H1 (cell line): ENCODE measurements around the gene VSIG10L2. TPM values are rescaled to one million over a fixed set of nuclear protein-coding genes. Genes with fewer than 3 reads are reported as not detected.

Experiments
- CTCF ChIA-PET: fragments of 300-600 bp; sonication (Branson Sonifier 250); formaldehyde crosslinking; loops from one replicate; lab custom pipeline; 2021; ENCODE audit not compliant: partially characterized antibody; lab: Charles Lee
- POLR2A ChIA-PET: fragments of 300-600 bp; sonication (Branson Sonifier 250); formaldehyde crosslinking; loops from one replicate; lab custom pipeline; 2021; ENCODE audit warnings: inconsistent platforms; ENCODE audit not compliant: partially characterized antibody; lab: Charles Lee
- DNase-seq, 2 experiments: peaks; one replicate each; pipeline versions ENCODE4 v3.0.0 to v3.0.0-alpha.2; 2010 to 2022; ENCODE audit warnings: low spot score in 2 of 2, low read depth in 1 of 2, mixed read lengths in 1 of 2
- FAIRE-seq: peaks from 2 replicates; lab custom pipeline; 2011; peaks lifted over from hg19 to GRCh38; lab: Jason Lieb, UNC
- H2AFZ ChIP-seq: 2 replicates; pipeline ENCODE4 v1.8.1; 2012; ENCODE audit warnings: low read length, inconsistent platforms
- H2AK5ac ChIP-seq: 2 replicates; pipeline ENCODE4 v1.6.1; 2013; ENCODE audit warnings: low read depth, low read length
- H2BK120ac ChIP-seq: replicated peaks from 2 replicates; pipeline ENCODE3; 2013; ENCODE audit warnings: low read depth, low read length, inconsistent platforms
- H2BK12ac ChIP-seq: 2 replicates; pipeline ENCODE4 v1.6.1; 2013; ENCODE audit warnings: low read depth, low read length
- H2BK15ac ChIP-seq: 2 replicates; pipeline ENCODE4 v1.6.1; 2013; ENCODE audit warnings: low read length
- H2BK20ac ChIP-seq: 2 replicates; pipeline ENCODE4 v1.6.1; 2013; ENCODE audit warnings: low read length
- H2BK5ac ChIP-seq: 2 replicates; pipeline ENCODE4 v1.6.1; 2013; ENCODE audit warnings: low read depth, low read length
- H3K14ac ChIP-seq: 2 replicates; pipeline ENCODE4 v1.6.1; 2013; ENCODE audit warnings: inconsistent platforms; ENCODE audit not compliant: insufficient read length
- H3K18ac ChIP-seq: 2 replicates; pipeline ENCODE4 v1.6.1; 2013; ENCODE audit warnings: low read length; ENCODE audit errors: extremely low read depth
- H3K23ac ChIP-seq: 2 replicates; pipeline ENCODE4 v1.6.1; 2013; ENCODE audit warnings: inconsistent platforms; ENCODE audit not compliant: insufficient read length
- H3K23me2 ChIP-seq: 2 replicates; pipeline ENCODE4 v1.6.1; 2013; ENCODE audit warnings: low read depth, low read length
- H3K27ac ChIP-seq: 2 replicates; pipeline ENCODE4 v1.6.1; 2011; ENCODE audit warnings: low read depth, low read length, inconsistent platforms
- H3K27me3 ChIP-seq, 4 experiments: replicated peaks in 1 of 4; 1 replicate in 1 of 4; 2 replicates in 3 of 4; pipeline versions ENCODE4 v1.6.1 to v1.8.1; 2011 to 2013; ENCODE audit warnings: low read length in 3 of 4, mild to moderate bottlenecking in 3 of 4, inconsistent platforms in 2 of 4, mixed read lengths in 2 of 4, moderate library complexity in 1 of 4; ENCODE audit not compliant: control insufficient read depth in 3 of 4, insufficient read depth in 3 of 4; ENCODE audit errors: extremely low read depth in 1 of 4
- H3K36me3 ChIP-seq, 4 experiments: 2 replicates each; pipeline versions ENCODE4 v1.6.1 to v1.8.1; 2011 to 2013; ENCODE audit warnings: mild to moderate bottlenecking in 4 of 4, low read length in 3 of 4, moderate library complexity in 2 of 4, control low read depth in 1 of 4, inconsistent platforms in 1 of 4; ENCODE audit not compliant: insufficient read depth in 4 of 4, control insufficient read depth in 2 of 4
- H3K4ac ChIP-seq: replicated peaks from 2 replicates; pipeline ENCODE3; 2013; ENCODE audit warnings: low read length, low read depth, mixed read lengths, inconsistent platforms; ENCODE audit not compliant: insufficient read length
- H3K4me1 ChIP-seq, 4 experiments: replicated peaks in 1 of 4; 1 replicate in 1 of 4; 2 replicates in 3 of 4; pipeline versions ENCODE4 v1.6.1 to v1.8.1; 2011 to 2013; ENCODE audit warnings: low read length in 3 of 4, inconsistent platforms in 2 of 4, mixed read lengths in 1 of 4; ENCODE audit not compliant: insufficient read depth in 4 of 4, control insufficient read depth in 3 of 4
- H3K4me2 ChIP-seq, 2 experiments: 2 replicates each; pipeline versions ENCODE4 v1.6.1 to v1.8.1; 2011 to 2013; ENCODE audit warnings: low read depth in 2 of 2, low read length in 2 of 2, control low read depth in 1 of 2, inconsistent platforms in 1 of 2, mild to moderate bottlenecking in 1 of 2; ENCODE audit not compliant: insufficient read depth in 1 of 2
- H3K4me3 ChIP-seq, 4 experiments: fragments of 200-600, 300-600 bp in 1 of 4; sonication (generic), shearing (Covaris generic), sonication (Bioruptor Twin) in 1 of 4; 2 replicates each; pipeline versions ENCODE4 v1.5.1 to v1.8.1; 2011 to 2016; ENCODE audit warnings: low read length in 4 of 4, low read depth in 3 of 4, control low read depth in 2 of 4, inconsistent platforms in 2 of 4, mild to moderate bottlenecking in 2 of 4, mixed read lengths in 1 of 4, moderate library complexity in 1 of 4; ENCODE audit not compliant: insufficient read depth in 2 of 4; ENCODE audit errors: extremely low read depth in 1 of 4
- H3K56ac ChIP-seq: replicated peaks from 2 replicates; pipeline ENCODE3; 2013; ENCODE audit warnings: low read depth, mild to moderate bottlenecking, mixed read lengths, low read length, inconsistent platforms; ENCODE audit not compliant: insufficient read length
- H3K79me1 ChIP-seq: 2 replicates; pipeline ENCODE4 v1.6.1; 2013; ENCODE audit warnings: low read depth, low read length, control low read depth
- H3K79me2 ChIP-seq, 2 experiments: 2 replicates each; pipeline versions ENCODE4 v1.6.1 to v1.8.1; 2012 to 2013; ENCODE audit warnings: low read length in 2 of 2, mild to moderate bottlenecking in 2 of 2, inconsistent platforms in 1 of 2; ENCODE audit not compliant: insufficient read depth in 2 of 2, control insufficient read depth in 1 of 2
- H3K9ac ChIP-seq, 4 experiments: replicated peaks in 1 of 4; 1 replicate in 1 of 4; 2 replicates in 3 of 4; pipeline versions ENCODE4 v1.6.1 to v1.8.1; 2011 to 2013; ENCODE audit warnings: low read depth in 3 of 4, low read length in 3 of 4, control low read depth in 2 of 4, mild to moderate bottlenecking in 2 of 4, moderate library complexity in 2 of 4, inconsistent platforms in 1 of 4; ENCODE audit errors: extremely low read depth in 1 of 4
- H3K9me3 ChIP-seq, 2 experiments: 2 replicates each; pipeline versions ENCODE4 v1.6.1 to v1.8.1; 2012 to 2013; ENCODE audit warnings: mild to moderate bottlenecking in 2 of 2, moderate library complexity in 2 of 2, control low read depth in 1 of 2, inconsistent platforms in 1 of 2, low read depth in 1 of 2, low read length in 1 of 2, mixed read lengths in 1 of 2; ENCODE audit not compliant: insufficient read depth in 2 of 2
- H4K20me1 ChIP-seq, 2 experiments: replicated peaks in 1 of 2; 2 replicates each; pipeline versions ENCODE3 to v1.8.1; 2011 to 2013; ENCODE audit warnings: inconsistent platforms in 2 of 2, low read length in 2 of 2, mild to moderate bottlenecking in 1 of 2; ENCODE audit not compliant: insufficient read depth in 2 of 2, control insufficient read depth in 1 of 2
- H4K5ac ChIP-seq: 2 replicates; pipeline ENCODE4 v1.6.1; 2013; ENCODE audit warnings: low read length, low read depth, mixed read lengths, inconsistent platforms; ENCODE audit not compliant: insufficient read length
- H4K8ac ChIP-seq: 2 replicates; pipeline ENCODE4 v1.8.0; 2013; ENCODE audit warnings: mild to moderate bottlenecking, moderate library complexity, low read length, inconsistent platforms; ENCODE audit not compliant: insufficient read depth; ENCODE audit errors: extremely low read depth
- H4K91ac ChIP-seq: replicated peaks from 2 replicates; pipeline ENCODE3; 2013; ENCODE audit warnings: low read length, mixed read lengths, inconsistent platforms; ENCODE audit not compliant: insufficient read length
- POU5F1 ChIP-seq: IDR thresholded peaks from 2 replicates; pipeline ENCODE4 v1.6.1; 2011; ENCODE audit warnings: low read depth, mild to moderate bottlenecking, low read length, moderate library complexity
- WGBS, 2 experiments: shearing (Covaris generic) in 1 of 2; methylation state at CpG; one replicate each; pipeline versions ENCODE4 v1.1.6 to v1.1.7; 2013 to 2015; ENCODE audit warnings: low lambda C conversion rate in 2 of 2, mixed read lengths in 2 of 2, inconsistent platforms in 1 of 2, low coverage in 1 of 2, missing lambda C conversion rate in 1 of 2; ENCODE audit not compliant: insufficient replicate concordance in 2 of 2, insufficient coverage in 1 of 2, insufficient read length in 1 of 2; ENCODE audit errors: extremely low coverage in 1 of 2, missing lambda C conversion rate in 1 of 2; 5-methylcytosine and 5-hydroxymethylcytosine counted together
- polyA plus RNA-seq, 7 experiments: library from polyadenylated mRNA; depleted of rRNA in 3 of 7; stranded (reverse) in 5 of 7; unstranded in 2 of 7; fragments of >200 nt in 5 of 7; fragments of 200-250 nt in 2 of 7; gene quantifications; 1 replicate in 5 of 7; 2 replicates in 1 of 7; 4 replicates in 1 of 7; pipeline versions ENCODE4 v1.2.1 to v1.2.3, GENCODE V29; 2011 to 2013; ENCODE audit warnings: missing spikeins in 2 of 7, mixed read lengths in 2 of 7
- total RNA-seq: library from RNA; stranded (reverse); fragmentation: NEBNext Ultra II Directional; extraction: Animal tissue kit (Norgen Biotek cat#: 25700); gene quantifications from 2 replicates; pipeline ENCODE4 v1.2.1, GENCODE V29; 2021
- TF ChIP-seq, protein P1 (sequence below): IDR thresholded peaks from 2 replicates; pipeline ENCODE4 v1.6.1; 2011; ENCODE audit warnings: low read depth, mild to moderate bottlenecking, low read length; ENCODE audit not compliant: insufficient read depth

Gene VSIG10L2
- total and polyA plus RNA-seq, 2 of the 8 experiments (the other 6 are each of a cell fraction or from before 2014, with no cell fraction given), result not detected

DNA sequence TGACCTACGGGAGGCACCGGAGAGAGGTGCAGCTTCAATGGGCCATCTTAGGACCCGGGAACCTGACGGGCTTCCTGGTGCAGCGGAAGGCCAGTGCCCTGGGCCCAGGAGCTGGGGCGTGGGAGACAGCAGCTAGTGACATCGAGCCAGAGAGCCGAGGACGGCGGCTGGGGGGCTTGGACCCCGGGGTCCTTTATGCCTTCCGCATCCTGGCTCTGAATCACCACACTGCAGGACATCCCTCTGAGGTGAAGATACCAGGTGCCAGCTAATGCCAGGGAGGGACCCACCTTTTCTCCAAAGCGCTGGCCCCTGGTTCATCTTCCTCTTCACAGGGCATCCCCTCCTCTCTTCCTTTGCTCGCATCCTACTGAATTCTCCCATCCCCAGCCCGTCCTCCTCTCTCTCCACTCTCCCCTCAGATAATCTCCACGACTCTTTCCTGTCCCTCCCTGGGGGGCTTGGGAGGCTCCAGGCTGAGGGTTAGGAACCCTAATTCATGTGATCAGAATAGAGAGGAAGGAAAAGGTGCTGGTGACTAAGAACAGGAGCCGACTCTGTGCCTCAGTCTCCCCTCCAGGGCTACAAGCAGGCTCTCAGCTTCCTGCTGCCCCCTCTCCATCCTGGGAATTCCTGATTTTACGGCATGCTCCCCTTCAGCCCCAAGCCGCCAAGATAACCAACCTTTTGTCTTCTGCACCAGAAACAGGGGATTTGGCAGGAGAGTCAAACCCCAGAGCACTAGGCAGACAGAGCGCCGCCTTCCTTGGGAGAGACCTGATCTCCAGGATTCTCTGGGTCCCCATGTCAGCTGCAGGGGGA is 8.5 kb downstream of the VSIG10L2 start:
- Histone ChIP-seq H3K27ac (no peak overlapping the region), H3K23ac (no peak overlapping the region), H3K4me1 (peaks cover 0 to 2% (median 0%) of the 10 kb centered on the region in 4 experiments; a peak in 2 of 7 replicates), H3K79me1 (no peaks in the 10 kb centered on the region), H2AK5ac (no peak overlapping the region), H3K79me2 (no peaks in the 10 kb centered on the region), H4K20me1 (no peaks in the 10 kb centered on the region), H4K91ac (no peak overlapping the region), H3K4me3 (no peak overlapping the region), H3K4ac (no peak overlapping the region), H3K9me3 (no peaks in the 10 kb centered on the region), H2BK5ac (no peak overlapping the region), H2BK15ac (no peak overlapping the region), H3K27me3 (no peaks in the 10 kb centered on the region), H3K23me2 (no peaks in the 10 kb centered on the region), H3K36me3 (no peaks in the 10 kb centered on the region; a peak in 1 of 8 replicates), H3K56ac (no peak overlapping the region), H2AFZ (no peak overlapping the region), H3K4me2 (no peak overlapping the region), H3K14ac (no peak overlapping the region), H3K9ac (0 out of 7 replicates have a peak overlapping the region, but pooled peaks of 1 of the 4 experiments have one; percentile 9), H4K8ac (no peak overlapping the region; the same call in 1 of the 2 replicates), H3K18ac (no peak overlapping the region), H4K5ac (no peak overlapping the region), H2BK120ac (no peak overlapping the region), H2BK12ac (no peak overlapping the region), H2BK20ac (no peak overlapping the region)
- ChIA-PET CTCF (interaction anchor here (0.7 to 3.8 kb wide), 8 partner anchors 11 to 239 kb away, joined by 3 to 31 read pairs (median 3); no protein-coding TSS in a partner anchor), POLR2A (interaction anchor here (1.1 kb wide), 1 partner anchor 11 kb away, joined by 5 read pairs; no protein-coding TSS in a partner anchor)
- FAIRE-seq (no peak), DNase-seq (no peak)
- WGBS, 2 experiments, result 89% methylated on average over 17 of the region's 21 CpGs; no CpG with 5 or more reads in 1 of the 2 experiments
- TF ChIP-seq, protein P1, sequence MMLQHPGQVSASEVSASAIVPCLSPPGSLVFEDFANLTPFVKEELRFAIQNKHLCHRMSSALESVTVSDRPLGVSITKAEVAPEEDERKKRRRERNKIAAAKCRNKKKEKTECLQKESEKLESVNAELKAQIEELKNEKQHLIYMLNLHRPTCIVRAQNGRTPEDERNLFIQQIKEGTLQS, result no peak
- no peak for TF ChIP-seq POU5F1
